Panc1 (cell line): Measurements from ENCODE around the gene TMEM109. TPM values are rescaled to one million over a fixed set of nuclear protein-coding genes. Genes with fewer than 3 reads are reported as not detected.

Experiments
- ATAC-seq: fragments of 200-7000 bp; cut with Tn5 transposase; 2 replicates; pipeline ENCODE4 v1.9.1; 2020; ENCODE audit warnings: mild to moderate bottlenecking, moderate library complexity
- BruUV-seq: library from RNA; stranded (reverse); fragments of 400-500 nt; replicated peaks from 2 replicates; lab custom pipeline; 2021; lab: Mats Ljungman, UMichigan
- CTCF ChIA-PET: fragments of 300-600 bp; sonication (Branson Sonifier 250); formaldehyde crosslinking; loops from one replicate; lab custom pipeline; 2022; ENCODE audit warnings: antibody characterized with exemption; lab: Charles Lee
- POLR2A ChIA-PET: fragments of 300-600 bp; sonication (Branson Sonifier 250); formaldehyde crosslinking; loops from one replicate; lab custom pipeline; 2022; ENCODE audit warnings: antibody characterized with exemption; lab: Charles Lee
- DNase-seq: peaks from one replicate; pipeline ENCODE4 v3.0.0-alpha.2; 2010; ENCODE audit warnings: low read depth, low spot score
- H3K27ac ChIP-seq: 2 replicates; pipeline ENCODE4 v1.5.1; 2011; ENCODE audit warnings: mild to moderate bottlenecking, low read length, inconsistent platforms
- H3K27me3 ChIP-seq: fragments of 200-500 bp; sonication (Bioruptor generic); 2 replicates; pipeline ENCODE4 v1.6.0; 2014; ENCODE audit warnings: low read length, inconsistent platforms; ENCODE audit not compliant: control insufficient read depth, insufficient read depth
- H3K36me3 ChIP-seq: fragments of 200-500 bp; sonication (Bioruptor generic); 2 replicates; pipeline ENCODE4 v1.5.1; 2014; ENCODE audit warnings: inconsistent platforms, mild to moderate bottlenecking, low read length, moderate library complexity; ENCODE audit not compliant: control insufficient read depth, insufficient read depth
- H3K4me1 ChIP-seq: 2 replicates; pipeline ENCODE4 v1.5.1; 2011; ENCODE audit warnings: inconsistent platforms, mild to moderate bottlenecking, low read length, moderate library complexity; ENCODE audit not compliant: control insufficient read depth, insufficient read depth
- H3K4me3 ChIP-seq, 2 experiments: 2 replicates each; pipeline ENCODE4 v1.5.1; 2011 to 2012; ENCODE audit warnings: low read depth in 2 of 2, low read length in 2 of 2, mild to moderate bottlenecking in 2 of 2, inconsistent platforms in 1 of 2, moderate library complexity in 1 of 2
- H3K9me3 ChIP-seq: fragments of 200-500 bp; sonication (Bioruptor generic); 2 replicates; pipeline ENCODE4 v1.5.1; 2014; ENCODE audit warnings: low read depth, mild to moderate bottlenecking, inconsistent platforms, low read length, moderate library complexity; ENCODE audit not compliant: control insufficient read depth, insufficient read depth
- CTCF ChIP-seq: fragments of 450-650 bp; IDR thresholded peaks from 2 replicates; pipeline ENCODE4 v1.5.1; 2017; ENCODE audit warnings: mild to moderate bottlenecking
- POLR2AphosphoS5 ChIP-seq: IDR thresholded peaks from 2 replicates; pipeline ENCODE4 v1.6.1; 2012; ENCODE audit warnings: mild to moderate bottlenecking, low read depth, low read length, moderate library complexity
- REST ChIP-seq, 2 experiments: IDR thresholded peaks; 2 replicates each; pipeline ENCODE4 v1.6.1; 2011 to 2012; ENCODE audit warnings: low read depth in 2 of 2, control low read depth in 1 of 2, low read length in 1 of 2, mild to moderate bottlenecking in 1 of 2, moderate library complexity in 1 of 2; ENCODE audit not compliant: insufficient read depth in 1 of 2
- SIN3A ChIP-seq: IDR thresholded peaks from 2 replicates; pipeline ENCODE4 v1.6.1; 2012; ENCODE audit warnings: low read depth, mild to moderate bottlenecking, low read length, moderate library complexity, borderline replicate concordance; ENCODE audit not compliant: insufficient read depth
- TCF7L2 ChIP-seq: IDR thresholded peaks from 2 replicates; pipeline ENCODE4 v1.6.1; 2011; ENCODE audit warnings: mild to moderate bottlenecking, low read depth, low read length, inconsistent platforms
- in situ Hi-C: cut with HindIII; loops from 2 replicates; pipeline ENCODE4 v1.10.0; 2016; ENCODE audit warnings: low sequenced_read_pairs, low pct_unique_long_range_greater_than_20kb
- intact Hi-C: fragments of 100-400 bp; cut with micrococcal nuclease; formaldehyde crosslinking; loops from one replicate; pipeline ENCODE4 v1.10.0; 2022; ENCODE audit not compliant: unreplicated experiment
- total RNA-seq: library from RNA; stranded (reverse); gene quantifications from one replicate; pipeline ENCODE4 v1.2.1, GENCODE V29; 2021; ENCODE audit not compliant: unreplicated experiment

Gene TMEM109
- total RNA-seq, 1 experiment from 2014 or later, result 91.8 TPM

GRCh38 chr11:60937144-60937527 lies 23.2 kb downstream of the TMEM109 start:
- Histone ChIP-seq H3K4me1 (no peaks in the 10 kb centered on the region), H3K27me3 (no peaks in the 10 kb centered on the region), H3K9me3 (no peaks in the 10 kb centered on the region), H3K36me3 (no peaks in the 10 kb centered on the region), H3K27ac (no peak overlapping the region), H3K4me3 (no peak overlapping the region)
- TF ChIP-seq SIN3A, result no peak
- TF ChIP-seq CTCF, result no peak
- no peak for TF ChIP-seq TCF7L2
- TF ChIP-seq POLR2AphosphoS5, result no peak
- no peak for TF ChIP-seq REST (IDR thresholded peaks at IDR 0.05; ENCODE audit: insufficient read depth in 1 of 2, low read depth in 2 of 2, low read length in 1 of 2)
- POLR2A ChIA-PET, result no interaction called here
- ATAC-seq (no peak), DNase-seq (no peak)
- intact Hi-C loops (no loop called here), in situ Hi-C loops (no loop called here)
- CTCF ChIA-PET, result no interaction called here
- BruUV-seq, result no TSS peak

GRCh38 chr11:60937811-60938210 lies 23.9 kb downstream of the TMEM109 start:
- no peaks in the 10 kb centered on the region for H3K36me3 ChIP-seq
- no peaks in the 10 kb centered on the region for H3K27me3 ChIP-seq
- ATAC-seq (no peak), DNase-seq (no peak)
- intact Hi-C loops (no loop called here), in situ Hi-C loops (no loop called here)
- TF ChIP-seq CTCF, result no peak
- no peak for TF ChIP-seq REST (IDR thresholded peaks at IDR 0.05; ENCODE audit: insufficient read depth in 1 of 2, low read depth in 2 of 2, low read length in 1 of 2)
- TF ChIP-seq POLR2AphosphoS5, result no peak
- no peak for TF ChIP-seq TCF7L2
- no peak for TF ChIP-seq SIN3A
- H3K4me3 ChIP-seq, result no peak overlapping the region
- no peaks in the 10 kb centered on the region for H3K9me3 ChIP-seq
- CTCF ChIA-PET, result no interaction called here
- no peaks in the 10 kb centered on the region for H3K4me1 ChIP-seq
- POLR2A ChIA-PET, result no interaction called here
- no peak overlapping the region for H3K27ac ChIP-seq
- no TSS peak for BruUV-seq
